ENCODE measurements around the gene CFAP68.

CFAP68 gene, protein sequence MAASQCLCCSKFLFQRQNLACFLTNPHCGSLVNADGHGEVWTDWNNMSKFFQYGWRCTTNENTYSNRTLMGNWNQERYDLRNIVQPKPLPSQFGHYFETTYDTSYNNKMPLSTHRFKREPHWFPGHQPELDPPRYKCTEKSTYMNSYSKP

DNA sequence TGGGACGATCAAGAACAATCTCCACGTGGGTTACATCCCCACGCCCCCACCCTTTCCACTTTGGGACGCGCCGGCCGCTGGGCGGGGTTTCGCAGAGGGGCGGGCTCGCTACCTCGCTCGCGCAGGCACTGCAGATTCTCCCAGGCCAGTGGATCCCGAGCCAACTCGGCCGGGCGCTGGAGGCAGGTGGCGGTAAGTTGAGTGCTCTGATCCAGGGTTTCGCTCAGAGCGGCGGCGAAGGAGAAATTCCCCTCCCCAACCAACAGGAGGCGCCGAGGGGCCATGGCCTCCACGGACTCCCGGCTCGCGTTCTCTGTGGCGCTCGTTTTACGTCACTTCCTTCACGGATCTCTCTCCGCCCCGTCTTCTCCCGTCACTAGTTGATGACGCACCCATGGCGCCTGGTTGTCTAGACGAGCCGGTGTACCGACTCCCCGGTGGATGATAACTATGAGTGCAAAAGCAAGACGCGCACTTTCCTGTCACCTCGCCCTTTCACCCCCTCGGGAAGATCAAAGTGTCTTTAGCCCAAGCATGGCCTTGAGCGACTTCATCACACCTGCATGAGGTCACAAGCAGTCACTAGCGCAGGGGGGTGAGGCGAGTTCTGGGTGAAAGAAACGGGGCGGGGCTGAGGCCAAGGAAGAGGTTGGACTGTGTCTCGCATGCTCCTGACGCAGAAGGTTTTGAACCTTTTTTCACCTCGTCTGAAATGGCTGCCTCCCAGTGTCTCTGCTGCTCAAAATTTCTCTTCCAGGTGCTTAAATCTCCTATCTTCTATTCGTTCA lies at the start of gene CFAP68, which contains the start of gene FDXACB1:
Gene CFAP68, plus strand, starts transcription at position 693 of the 788 bp plus-strand sequence. Its CDS starts 20 bp downstream, at position 713.
Gene FDXACB1, minus strand, starts transcription at position 317 of the 788 bp plus-strand sequence. Its CDS starts 33 bp downstream, at position 284.
- peak; percentile 83 to 92 (median 88) for DNase-seq (ENCODE audit: low read depth in 3 of 3)

- no peak for DNase-seq (ENCODE audit: low read depth in 3 of 3)
Measured at GRCh38 chr11:111833524-111833923, 45.8 kb upstream of the CFAP68 start.

DNA sequence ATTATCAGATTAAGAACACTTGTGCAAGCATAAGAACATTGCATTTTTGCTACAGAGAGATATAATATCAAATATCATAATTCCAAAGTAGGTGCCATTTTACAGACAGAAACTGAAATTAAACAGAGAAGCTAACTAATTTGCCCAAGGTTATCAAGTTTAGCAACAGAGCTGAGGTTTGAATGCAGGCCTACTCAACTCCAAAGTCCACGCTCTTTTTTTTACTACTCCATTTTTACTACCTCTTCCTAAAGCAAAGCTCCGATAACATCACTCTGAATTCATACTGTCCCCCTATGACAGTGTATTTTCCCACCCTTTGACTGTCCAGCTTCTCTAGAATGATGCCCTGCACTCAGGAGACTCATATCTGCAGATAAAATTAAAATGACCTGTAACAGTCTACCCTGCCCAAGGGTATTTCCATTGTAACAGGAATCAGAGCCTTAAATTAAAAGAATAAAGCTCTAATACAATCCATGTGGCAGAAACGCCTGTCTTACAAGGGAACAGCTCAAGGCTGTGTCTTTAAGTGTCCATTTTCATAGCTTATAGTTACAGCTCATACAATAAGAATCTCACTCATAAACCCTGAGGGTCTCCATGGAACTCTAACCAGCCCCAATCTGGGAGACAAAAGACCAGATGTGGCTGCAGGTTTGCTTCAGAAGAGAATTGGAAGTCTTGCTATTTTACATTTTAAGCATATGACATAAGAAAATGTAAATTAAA lies 44.7 kb upstream of the CFAP68 start:
- no peak for DNase-seq (ENCODE audit: low read depth in 3 of 3)

DNA sequence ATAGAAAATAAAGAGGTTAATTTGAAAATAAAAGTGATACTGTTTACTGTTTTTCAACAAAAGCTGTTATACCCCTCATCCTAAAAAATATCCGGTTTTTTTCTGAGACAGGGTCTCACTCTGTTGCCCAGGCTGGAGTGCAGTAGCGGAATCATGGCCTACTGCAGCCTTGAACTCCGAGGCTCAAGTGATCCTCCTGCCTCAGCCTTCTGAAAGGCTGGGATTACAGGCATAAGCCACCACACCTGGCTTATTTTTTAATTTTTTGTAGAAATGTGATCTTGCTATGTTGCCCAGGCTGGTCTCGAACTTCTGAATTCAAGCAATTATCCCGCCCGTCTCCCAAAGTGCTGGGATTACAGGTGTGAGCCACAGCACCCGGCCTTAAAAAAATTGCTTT lies 43.7 kb upstream of the CFAP68 start:
- DNase-seq (ENCODE audit: low read depth in 3 of 3) = no peak

GRCh38 chr11:111836162-111836561 lies 43.2 kb upstream of the CFAP68 start:
- DNase-seq (ENCODE audit: low read depth in 3 of 3) = no peak

DNA sequence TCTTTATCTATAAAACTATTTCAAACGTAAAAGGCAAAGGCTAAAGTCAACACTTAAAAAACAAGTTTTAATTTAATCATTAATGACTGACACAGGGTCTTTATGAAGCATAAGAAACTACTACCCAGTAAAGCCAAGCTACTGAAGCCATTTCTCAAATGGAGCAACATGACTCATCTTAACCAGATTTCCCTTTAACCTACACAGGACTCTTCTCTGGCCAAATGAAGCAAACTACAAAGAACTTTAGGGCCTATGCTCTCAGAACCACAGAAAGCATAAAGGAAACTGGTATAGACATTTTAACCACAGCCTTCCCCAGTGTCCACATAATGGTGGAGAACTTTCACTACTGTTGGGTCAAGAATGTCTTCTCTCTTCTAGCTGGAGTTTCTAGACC lies 42.6 kb upstream of the CFAP68 start:
- DNase-seq (ENCODE audit: low read depth in 3 of 3) = no peak

DNA sequence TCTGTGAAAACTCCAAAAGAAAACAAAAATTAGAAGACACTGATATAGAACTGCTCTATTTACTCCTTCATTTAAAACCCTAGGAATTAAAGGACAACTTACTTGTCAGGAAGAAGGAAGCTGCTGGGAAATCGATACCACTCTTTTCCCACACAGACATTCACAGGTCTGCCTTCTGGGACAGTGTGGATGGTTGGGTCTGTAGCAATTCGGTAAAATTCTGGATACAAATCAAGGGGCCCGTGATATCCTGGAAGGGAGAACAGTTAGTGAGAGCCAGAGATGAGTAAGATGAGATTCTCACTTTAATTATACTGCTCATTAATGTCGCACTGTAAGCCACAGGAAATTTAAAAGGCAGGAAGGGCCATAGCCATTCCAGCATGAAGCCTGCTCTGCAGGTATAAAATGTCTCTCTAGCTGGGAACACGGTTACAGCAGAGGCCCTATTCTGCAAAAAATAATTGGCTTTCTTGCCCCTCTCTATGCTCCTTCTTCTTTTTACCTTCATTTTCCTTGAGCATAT lies 41.9 kb upstream of the CFAP68 start:
- no peak for DNase-seq (ENCODE audit: low read depth in 3 of 3)

DNA sequence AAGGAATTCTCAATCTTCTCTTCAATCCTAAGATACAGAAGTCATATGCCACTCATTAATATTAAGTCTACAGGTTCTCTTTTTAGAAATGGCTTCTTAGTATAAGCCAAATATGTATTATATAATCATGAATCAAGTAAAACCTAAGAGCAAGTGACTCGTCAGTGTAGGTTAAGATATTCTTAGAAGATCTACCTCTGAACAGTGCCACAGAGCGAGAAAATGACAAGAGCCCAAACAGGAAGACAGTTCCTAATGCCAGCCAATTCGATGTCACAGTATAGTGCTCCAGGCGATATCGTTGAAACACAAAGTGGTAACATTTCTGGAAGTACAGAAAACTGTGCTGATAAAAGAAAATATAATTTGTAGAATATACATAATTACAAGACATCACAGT lies 41.3 kb upstream of the CFAP68 start:
- no peak for DNase-seq (ENCODE audit: low read depth in 3 of 3)

DNA sequence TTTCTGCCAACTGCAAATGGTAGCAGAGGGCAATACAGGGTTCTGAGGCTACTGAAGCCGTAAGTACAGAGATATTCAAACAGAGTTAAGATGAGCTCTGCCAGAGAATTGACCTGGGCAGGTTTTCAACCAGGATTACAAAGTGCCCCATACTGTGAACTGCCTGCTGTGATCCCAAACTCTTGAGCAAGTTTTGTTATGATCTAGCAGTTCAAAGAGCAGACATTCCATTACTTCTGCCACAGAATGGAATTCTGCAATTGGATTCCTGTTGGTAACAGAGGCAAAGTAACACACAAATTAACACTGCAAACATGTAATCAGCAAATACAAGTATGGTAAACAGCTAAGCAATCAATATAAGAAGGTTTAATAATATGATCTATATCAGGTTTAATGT lies 39.2 kb upstream of the CFAP68 start:
- DNase-seq (ENCODE audit: low read depth in 3 of 3) = no peak

- peak; percentile 64 to 79 (median 78) for DNase-seq (ENCODE audit: low read depth in 3 of 3)
Measured at GRCh38 chr11:111841370-111842053, 37.8 kb upstream of the CFAP68 start.

DNA sequence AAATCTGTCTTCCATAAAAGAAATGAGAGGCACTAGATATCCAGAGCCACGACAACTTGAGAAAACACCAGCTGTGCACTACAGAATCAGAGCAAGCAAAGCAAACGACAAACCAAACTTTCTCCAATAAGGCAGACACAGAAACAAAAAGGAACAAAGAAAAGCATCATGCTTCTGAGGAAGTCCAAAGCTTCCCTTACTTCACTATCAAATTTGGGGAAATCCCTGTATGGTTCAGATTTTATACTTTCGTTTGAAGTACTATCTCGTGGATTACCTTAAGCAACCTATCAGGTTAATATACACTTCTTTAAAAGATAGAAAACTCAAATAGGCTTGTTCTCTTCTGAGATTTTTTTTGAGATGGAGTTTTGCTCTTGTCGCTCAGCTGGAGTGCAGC lies 35.7 kb upstream of the CFAP68 start:
- no peak for DNase-seq (ENCODE audit: low read depth in 3 of 3)

GRCh38 chr11:111845276-111846028 lies 33.9 kb upstream of the CFAP68 start:
- DNase-seq (ENCODE audit: low read depth in 3 of 3) = no peak

DNA sequence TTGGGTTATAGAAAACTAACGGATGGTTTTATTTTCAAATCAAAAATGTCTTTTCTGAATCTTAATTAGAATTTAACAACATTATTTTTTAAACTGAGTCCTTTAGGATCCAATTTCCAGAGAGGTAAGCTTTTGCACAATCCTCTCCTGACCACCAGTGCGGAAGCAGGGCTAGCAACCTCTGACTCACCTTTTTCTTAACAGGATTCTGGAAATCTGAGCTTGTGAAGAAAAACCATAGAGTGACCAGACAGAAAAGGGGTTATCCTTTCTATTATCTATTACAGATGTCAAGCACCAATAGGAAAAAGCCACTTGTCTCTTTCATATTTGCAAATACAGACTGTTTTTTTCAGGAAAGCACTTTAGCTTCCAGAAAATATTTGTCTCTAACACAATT lies 33.3 kb upstream of the CFAP68 start:
- DNase-seq (ENCODE audit: low read depth in 3 of 3) = no peak

DNA sequence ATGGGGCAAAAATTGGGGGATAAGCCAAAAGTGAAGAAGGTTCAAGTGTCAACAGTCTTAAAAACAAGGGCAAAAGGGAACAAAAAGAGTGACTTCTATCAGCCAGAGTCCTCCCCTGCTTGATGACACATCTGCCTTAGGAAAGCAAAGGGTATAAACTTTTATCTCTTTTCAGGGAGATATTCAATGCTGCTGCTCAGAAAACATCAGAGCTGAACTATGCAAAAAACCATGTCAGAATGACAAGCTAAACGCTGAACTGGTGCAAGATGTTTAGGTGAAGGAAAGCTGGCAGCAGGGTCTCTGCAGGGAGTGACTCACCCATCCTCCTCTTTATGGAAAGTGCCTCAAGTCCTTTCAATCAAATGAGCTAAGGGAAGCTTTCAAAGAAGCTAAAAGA lies 32.7 kb upstream of the CFAP68 start:
- no peak for DNase-seq (ENCODE audit: low read depth in 3 of 3)

DNA sequence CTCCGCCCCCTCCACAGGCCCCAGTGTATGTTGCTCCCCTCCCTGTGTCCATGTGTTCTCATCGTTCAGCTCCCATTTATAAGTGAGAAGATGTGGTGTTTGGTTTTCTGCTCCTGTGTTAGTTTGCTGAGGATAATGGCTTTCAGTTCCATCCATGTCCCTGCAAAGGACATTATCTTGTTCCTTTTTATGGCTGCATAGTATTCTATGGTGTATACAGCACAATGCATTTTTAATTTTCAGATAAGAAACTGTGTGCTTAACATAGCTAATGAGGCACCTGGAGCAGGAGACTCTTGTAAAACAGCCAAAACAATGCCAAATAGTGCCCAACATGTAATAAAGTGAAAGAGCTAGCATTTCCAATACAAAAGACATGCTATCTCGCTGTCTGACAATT lies 29.7 kb upstream of the CFAP68 start:
- DNase-seq (ENCODE audit: low read depth in 3 of 3) = no peak

GRCh38 chr11:111851067-111851466 lies 28.3 kb upstream of the CFAP68 start:
- DNase-seq (ENCODE audit: low read depth in 3 of 3) = no peak

DNA sequence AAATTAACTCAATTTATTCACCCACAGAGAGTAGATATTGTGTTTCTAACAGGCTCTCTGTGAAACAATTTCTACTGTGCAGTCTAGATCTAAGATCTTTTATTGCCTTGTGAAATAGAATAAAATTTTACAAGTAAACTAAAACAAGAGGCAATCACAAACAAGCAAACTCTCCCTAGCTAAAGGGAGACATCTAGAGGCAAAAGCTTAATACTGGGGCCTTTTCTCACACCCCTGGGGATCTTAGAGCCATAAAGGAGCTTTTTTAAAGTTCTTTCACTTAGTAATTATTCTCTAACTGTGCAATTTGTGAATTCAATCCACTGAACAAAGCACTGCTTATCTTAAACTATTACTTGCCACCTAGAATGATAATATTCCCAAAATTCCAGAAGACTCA lies 27.7 kb upstream of the CFAP68 start:
- no peak for DNase-seq (ENCODE audit: low read depth in 3 of 3)

DNA sequence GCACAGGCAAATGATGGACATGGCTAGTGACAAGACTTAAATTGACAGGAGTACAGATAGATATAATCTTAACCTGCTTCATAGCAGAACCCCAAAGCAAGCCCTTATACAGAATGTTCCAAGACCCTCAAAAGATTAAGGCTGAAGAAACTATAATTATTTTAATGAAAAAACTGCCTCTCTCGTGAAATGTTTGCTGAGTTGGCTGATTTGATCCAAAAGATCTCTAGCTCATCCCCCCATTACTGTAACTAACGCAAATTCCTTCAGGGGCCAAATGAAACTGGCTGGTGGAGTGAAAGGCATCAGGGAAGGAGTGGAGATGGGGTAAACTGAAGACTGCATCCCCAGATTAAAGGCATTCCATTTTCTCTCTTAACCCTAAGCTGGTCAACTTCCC lies 27.2 kb upstream of the CFAP68 start:
- no peak for DNase-seq (ENCODE audit: low read depth in 3 of 3)

GRCh38 chr11:111855506-111855905 lies 23.8 kb upstream of the CFAP68 start:
- no peak for DNase-seq (ENCODE audit: low read depth in 3 of 3)

GRCh38 chr11:111860257-111860656 lies 19.1 kb upstream of the CFAP68 start:
- no peak for DNase-seq (ENCODE audit: low read depth in 3 of 3)

DNA sequence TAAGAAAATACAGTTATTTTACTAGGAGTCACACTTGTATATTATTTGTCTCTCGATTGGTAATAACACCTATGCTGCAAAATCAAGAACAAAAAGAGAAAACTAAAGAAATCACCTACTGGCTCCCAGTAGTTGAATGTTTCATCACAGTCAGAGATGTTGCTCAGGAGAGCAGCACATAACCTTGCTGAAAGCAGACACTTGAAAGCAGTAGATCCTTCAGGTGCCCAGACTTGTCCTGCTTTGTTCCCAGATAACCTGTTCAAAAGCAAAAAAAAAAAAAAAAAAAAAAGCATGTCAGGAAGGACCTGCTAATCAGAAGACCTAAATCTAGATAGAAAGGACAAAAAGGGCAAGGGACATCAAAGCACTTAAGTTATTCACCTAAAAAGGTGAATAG lies 9.2 kb upstream of the CFAP68 start:
- no peak for DNase-seq (ENCODE audit: low read depth in 3 of 3)
